K562 (cell line): ENCODE measurements around the gene KLHL12. TPM values are rescaled to one million over a fixed set of nuclear protein-coding genes. Genes with fewer than 3 reads are reported as not detected.

ENCODE experiments used
- CHD2 ChIP-seq: IDR thresholded peaks from 2 replicates; pipeline ENCODE4 v1.6.1; 2011; ENCODE audit warnings: low read depth, low read length
- CSDE1 ChIP-seq, 2 experiments: fragments of 450-650 bp; IDR thresholded peaks; 2 replicates each; pipeline ENCODE4 v1.6.1; 2016; ENCODE audit warnings: mild to moderate bottlenecking in 1 of 2
- EP300 ChIP-seq: IDR thresholded peaks from 2 replicates; pipeline ENCODE4 v1.6.1; 2012; ENCODE audit warnings: low read length, improper control_type of control experiment
- EP400 ChIP-seq: fragments of 450-650 bp; IDR thresholded peaks from 2 replicates; pipeline ENCODE4 v1.6.1; 2017; ENCODE audit warnings: antibody characterized with exemption, mild to moderate bottlenecking, moderate library complexity
- KAT8 ChIP-seq: fragments of 450-650 bp; IDR thresholded peaks from 2 replicates; pipeline ENCODE4 v1.6.1; 2016; ENCODE audit warnings: low read depth, mild to moderate bottlenecking
- LEF1 ChIP-seq: fragments of 450-650 bp; IDR thresholded peaks from 2 replicates; pipeline ENCODE4 v1.6.1; 2016; ENCODE audit warnings: mild to moderate bottlenecking
- NCOA1 ChIP-seq: fragments of 450-650 bp; IDR thresholded peaks from 2 replicates; pipeline ENCODE4 v1.6.1; 2016; ENCODE audit warnings: low read depth
- NFRKB ChIP-seq: fragments of 450-650 bp; IDR thresholded peaks from 2 replicates; pipeline ENCODE4 v1.6.1; 2016; ENCODE audit warnings: low read depth
- NKRF ChIP-seq: fragments of 450-650 bp; IDR thresholded peaks from 2 replicates; pipeline ENCODE4 v1.6.1; 2016; ENCODE audit warnings: borderline replicate concordance
- NR2C1 ChIP-seq, 2 experiments: fragments of 450-650 bp; IDR thresholded peaks; 2 replicates each; pipeline ENCODE4 v1.6.1; 2017; ENCODE audit warnings: mild to moderate bottlenecking in 2 of 2, antibody characterized with exemption in 1 of 2, inconsistent platforms in 1 of 2, missing compliant biosample characterization in 1 of 2, missing genetic modification characterization in 1 of 2
- PHB2 ChIP-seq: fragments of 450-650 bp; IDR thresholded peaks from 2 replicates; pipeline ENCODE4 v1.6.1; 2017; ENCODE audit warnings: low read depth
- SMARCA5 ChIP-seq: fragments of 450-650 bp; IDR thresholded peaks from 2 replicates; pipeline ENCODE4 v1.6.1; 2016
- SREBF1 ChIP-seq: fragments of 150-350 bp; IDR thresholded peaks from 2 replicates; pipeline ENCODE4 v1.6.1; 2014; ENCODE audit warnings: antibody characterized with exemption, low read depth, low read length, borderline replicate concordance
- ZBTB17 ChIP-seq: fragments of 450-650 bp; formaldehyde crosslinking; IDR thresholded peaks from 2 replicates; pipeline ENCODE4 v1.4.0; 2020; ENCODE audit warnings: mild to moderate bottlenecking
- ZNF512 ChIP-seq: IDR thresholded peaks from 2 replicates; pipeline ENCODE4 v1.6.1; 2016; ENCODE audit warnings: missing genetic modification characterization, missing compliant biosample characterization
- ZNF740 ChIP-seq, 3 experiments: fragments of 200-800 bp in 1 of 3; sonication (Bioruptor generic) in 1 of 3; sonication (generic) in 1 of 3; formaldehyde crosslinking in 1 of 3; IDR thresholded peaks; 2 replicates each; pipeline versions ENCODE4 v1.6.1 to v1.8.0; 2016 to 2022; ENCODE audit warnings: mild to moderate bottlenecking in 2 of 3, missing compliant biosample characterization in 2 of 3, missing genetic modification characterization in 2 of 3, missing genetic modification reagents in 1 of 3
- polyA plus RNA-seq, 8 experiments: library from polyadenylated mRNA; depleted of rRNA in 4 of 8; stranded (reverse) in 5 of 8; unstranded in 3 of 8; fragments of >200 nt; fragmentation: Nextera tagmentation in 2 of 8; fragmentation: Illumina TruSeq in 1 of 8; extraction: Ambion mirVana in 2 of 8; extraction: Trizol in 1 of 8; gene quantifications; 2 replicates each; pipeline versions ENCODE4 v1.2.1 to v1.2.3, GENCODE V29; 2011 to 2014; ENCODE audit warnings: inconsistent platforms in 1 of 8, missing spikeins in 1 of 8
- total RNA-seq, 7 experiments: library from RNA; depleted of rRNA in 6 of 7; stranded (reverse); fragments of >200 nt in 6 of 7; fragmentation: Illumina TruSeq in 2 of 7; extraction: Trizol in 2 of 7; gene quantifications; 2 replicates each; pipeline versions ENCODE4 v1.2.1 to v1.2.3, GENCODE V29; 2011 to 2021; ENCODE audit warnings: low replicate concordance in 1 of 7
- TF ChIP-seq, protein P1 (sequence below): sonication (generic); formaldehyde crosslinking; IDR thresholded peaks from 2 replicates; pipeline ENCODE4 v1.8.1; 2023; ENCODE audit warnings: mild to moderate bottlenecking, missing genetic modification reagents
- TF ChIP-seq, protein P2 (sequence below): fragments of 450-650 bp; IDR thresholded peaks from 2 replicates; pipeline ENCODE4 v1.6.1; 2016; ENCODE audit warnings: antibody characterized with exemption

Gene KLHL12
- total and polyA plus RNA-seq, 9 of the 15 experiments (the other 6 are each of a cell fraction or from before 2014, with no cell fraction given): 23.1 to 85.1 (median 35.0) TPM

- TF ChIP-seq, protein P1, sequence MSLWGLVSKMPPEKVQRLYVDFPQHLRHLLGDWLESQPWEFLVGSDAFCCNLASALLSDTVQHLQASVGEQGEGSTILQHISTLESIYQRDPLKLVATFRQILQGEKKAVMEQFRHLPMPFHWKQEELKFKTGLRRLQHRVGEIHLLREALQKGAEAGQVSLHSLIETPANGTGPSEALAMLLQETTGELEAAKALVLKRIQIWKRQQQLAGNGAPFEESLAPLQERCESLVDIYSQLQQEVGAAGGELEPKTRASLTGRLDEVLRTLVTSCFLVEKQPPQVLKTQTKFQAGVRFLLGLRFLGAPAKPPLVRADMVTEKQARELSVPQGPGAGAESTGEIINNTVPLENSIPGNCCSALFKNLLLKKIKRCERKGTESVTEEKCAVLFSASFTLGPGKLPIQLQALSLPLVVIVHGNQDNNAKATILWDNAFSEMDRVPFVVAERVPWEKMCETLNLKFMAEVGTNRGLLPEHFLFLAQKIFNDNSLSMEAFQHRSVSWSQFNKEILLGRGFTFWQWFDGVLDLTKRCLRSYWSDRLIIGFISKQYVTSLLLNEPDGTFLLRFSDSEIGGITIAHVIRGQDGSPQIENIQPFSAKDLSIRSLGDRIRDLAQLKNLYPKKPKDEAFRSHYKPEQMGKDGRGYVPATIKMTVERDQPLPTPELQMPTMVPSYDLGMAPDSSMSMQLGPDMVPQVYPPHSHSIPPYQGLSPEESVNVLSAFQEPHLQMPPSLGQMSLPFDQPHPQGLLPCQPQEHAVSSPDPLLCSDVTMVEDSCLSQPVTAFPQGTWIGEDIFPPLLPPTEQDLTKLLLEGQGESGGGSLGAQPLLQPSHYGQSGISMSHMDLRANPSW (CRISPR knock-in tag): peak; percentile 67; the same call in 1 of the 2 replicates
- TF ChIP-seq CSDE1 (IDR thresholded peaks at IDR 0.05) (0 out of 4 replicates have a peak, but pooled peaks of 1 of the 2 experiments have one; percentile 47), NKRF (peak; percentile 76), SMARCA5 (no peak), ZBTB17 (no peak), NR2C1 (IDR thresholded peaks at IDR 0.05) (no peak), NR2C1 (tag; IDR thresholded peaks at IDR 0.05) (no peak), PHB2 (no peak), NCOA1 (peak; percentile 47; the same call in 1 of the 2 replicates), CHD2 (peak; percentile 52; the same call in 1 of the 2 replicates), KAT8 (no peak), NFRKB (peak; percentile 28; the same call in 1 of the 2 replicates), ZNF740 (CRISPR knock-in tag; IDR thresholded peaks at IDR 0.05) (no peak), ZNF740 (tag; IDR thresholded peaks at IDR 0.05) (no peak), LEF1 (peak; percentile 31; the same call in 1 of the 2 replicates), SREBF1 (no peak), EP400 (peak; percentile 75), ZNF512 (tag) (no peak), EP300 (peak; percentile 1; the same call in 1 of the 2 replicates)
- TF ChIP-seq, protein P2, sequence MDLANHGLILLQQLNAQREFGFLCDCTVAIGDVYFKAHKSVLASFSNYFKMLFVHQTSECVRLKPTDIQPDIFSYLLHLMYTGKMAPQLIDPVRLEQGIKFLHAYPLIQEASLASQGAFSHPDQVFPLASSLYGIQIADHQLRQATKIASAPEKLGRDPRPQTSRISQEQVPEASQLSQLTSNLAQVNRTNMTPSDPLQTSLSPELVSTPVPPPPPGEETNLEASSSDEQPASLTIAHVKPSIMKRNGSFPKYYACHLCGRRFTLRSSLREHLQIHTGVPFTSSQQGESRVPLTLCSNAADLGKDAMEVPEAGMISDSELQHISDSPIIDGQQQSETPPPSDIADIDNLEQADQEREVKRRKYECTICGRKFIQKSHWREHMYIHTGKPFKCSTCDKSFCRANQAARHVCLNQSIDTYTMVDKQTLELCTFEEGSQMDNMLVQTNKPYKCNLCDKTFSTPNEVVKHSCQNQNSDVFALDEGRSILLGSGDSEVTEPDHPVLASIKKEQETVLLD: peak; percentile 47; the same call in 1 of the 2 replicates
Observed at GRCh38 chr1:202958544-202959275, 31.7 kb upstream of the KLHL12 start (continued).
